ENCODE data around the gene RAB4A. TPM values are rescaled to one million over a fixed set of nuclear protein-coding genes. Genes with fewer than 3 reads are reported as not detected.
A peak's percentile ranks its signal among the peaks of the same experiment; 100 is the strongest.

RAB4A gene
- total RNA-seq, 1 donor from 2014 or later = 44.1 TPM

DNA sequence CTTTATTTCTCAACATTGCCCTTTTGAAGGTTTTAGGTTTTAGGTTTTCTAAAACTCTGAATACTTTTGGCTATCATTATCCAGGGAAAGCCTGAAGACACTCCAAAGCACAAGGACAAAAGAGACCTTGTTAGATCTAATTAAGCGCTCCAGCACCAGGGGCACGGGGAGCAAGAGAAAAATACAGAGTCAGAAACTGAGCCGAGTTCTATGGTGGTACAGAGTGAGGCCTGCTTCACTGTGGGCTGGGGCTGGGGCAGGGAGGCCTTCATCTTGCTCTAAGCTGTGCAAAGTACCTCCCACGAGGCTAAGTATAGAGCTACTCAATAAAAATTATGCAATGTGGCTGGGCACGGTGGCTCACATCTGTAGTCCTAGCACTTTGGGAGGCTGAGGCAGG lies 19.7 kb upstream of the RAB4A start:
- H3K9ac ChIP-seq = no peak overlapping the region
- H3K79me2 ChIP-seq (ENCODE audit: low read depth) = no peaks in the 10 kb centered on the region
- no peaks in the 10 kb centered on the region for H3K9me3 ChIP-seq (ENCODE audit: low read depth)
- peak overlapping the region; percentile 10 for H3K4me2 ChIP-seq
- TF ChIP-seq EZH2phosphoT487 (IDR thresholded peaks at IDR 0.05) (peak; percentile 68), EZH2 (IDR thresholded peaks at IDR 0.05) (no peak)
- TF ChIP-seq, protein P1, sequence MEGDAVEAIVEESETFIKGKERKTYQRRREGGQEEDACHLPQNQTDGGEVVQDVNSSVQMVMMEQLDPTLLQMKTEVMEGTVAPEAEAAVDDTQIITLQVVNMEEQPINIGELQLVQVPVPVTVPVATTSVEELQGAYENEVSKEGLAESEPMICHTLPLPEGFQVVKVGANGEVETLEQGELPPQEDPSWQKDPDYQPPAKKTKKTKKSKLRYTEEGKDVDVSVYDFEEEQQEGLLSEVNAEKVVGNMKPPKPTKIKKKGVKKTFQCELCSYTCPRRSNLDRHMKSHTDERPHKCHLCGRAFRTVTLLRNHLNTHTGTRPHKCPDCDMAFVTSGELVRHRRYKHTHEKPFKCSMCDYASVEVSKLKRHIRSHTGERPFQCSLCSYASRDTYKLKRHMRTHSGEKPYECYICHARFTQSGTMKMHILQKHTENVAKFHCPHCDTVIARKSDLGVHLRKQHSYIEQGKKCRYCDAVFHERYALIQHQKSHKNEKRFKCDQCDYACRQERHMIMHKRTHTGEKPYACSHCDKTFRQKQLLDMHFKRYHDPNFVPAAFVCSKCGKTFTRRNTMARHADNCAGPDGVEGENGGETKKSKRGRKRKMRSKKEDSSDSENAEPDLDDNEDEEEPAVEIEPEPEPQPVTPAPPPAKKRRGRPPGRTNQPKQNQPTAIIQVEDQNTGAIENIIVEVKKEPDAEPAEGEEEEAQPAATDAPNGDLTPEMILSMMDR (IDR thresholded peaks at IDR 0.05) = no peak
- H2AFZ ChIP-seq (replicated peaks) = no peak overlapping the region
- peaks cover 43% of the 10 kb centered on the region for H3F3A ChIP-seq (ENCODE audit: low read depth)
- no peaks in the 10 kb centered on the region for H3K27me3 ChIP-seq
- Mint-ChIP-seq H3K27ac (no peak overlapping the region), H3K9me3 (no peaks in the 10 kb centered on the region), H3K36me3 (no peaks in the 10 kb centered on the region), H3K4me1 (peaks cover 49% of the 10 kb centered on the region), H3K4me3 (no peak overlapping the region), H3K27me3 (ENCODE audit: insufficient read depth, low read depth) (peaks cover 5% of the 10 kb centered on the region)
- no peak overlapping the region for H3K27ac ChIP-seq
- peak; percentile 76 for DNase-seq (ENCODE audit: low spot score)
- H3K4me1 ChIP-seq = peaks cover 46% of the 10 kb centered on the region
- H4K20me1 ChIP-seq (ENCODE audit: low read depth) = no peaks in the 10 kb centered on the region
- H3K4me3 ChIP-seq = no peak overlapping the region
- H3K36me3 ChIP-seq = no peaks in the 10 kb centered on the region

DNA sequence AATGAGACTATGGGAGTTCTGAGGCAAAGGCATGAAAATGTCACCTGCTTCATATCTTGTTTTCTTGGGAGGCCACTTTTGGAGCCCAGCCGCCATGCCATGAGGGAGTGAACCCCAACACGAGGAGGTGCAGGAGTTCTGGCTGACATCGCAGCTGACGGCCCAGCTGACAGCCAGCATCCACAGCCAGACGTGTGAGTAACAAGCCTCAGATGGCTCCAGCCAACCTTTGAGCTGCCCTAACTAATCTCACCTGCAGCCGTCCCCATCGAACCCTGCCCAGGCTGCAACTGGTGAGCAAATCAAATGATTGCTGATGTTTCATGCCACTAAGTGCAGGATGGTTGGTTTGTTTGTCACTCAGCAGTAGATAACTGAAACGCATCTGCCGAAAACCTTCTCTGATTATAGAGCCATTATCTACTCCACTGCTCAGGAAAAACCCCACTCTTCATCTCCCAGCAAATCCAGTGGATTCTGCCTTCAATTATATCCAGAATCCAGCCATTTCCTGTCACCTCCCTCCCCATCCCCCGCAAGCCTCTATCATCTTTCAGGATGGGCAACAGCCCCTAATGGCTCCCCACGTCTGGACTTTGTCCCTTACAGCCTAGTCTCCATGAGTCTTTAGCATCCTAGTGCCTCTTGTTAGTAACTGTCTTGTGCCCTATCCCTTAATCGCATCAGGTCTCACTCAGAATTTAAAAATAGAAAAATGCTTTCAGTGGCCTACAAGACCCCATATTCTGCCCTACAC lies 18.5 kb upstream of the RAB4A start:
- H2AFZ ChIP-seq (replicated peaks) = no peak overlapping the region
- TF ChIP-seq EZH2phosphoT487 (IDR thresholded peaks at IDR 0.05) (no peak), EZH2 (IDR thresholded peaks at IDR 0.05) (no peak)
- TF ChIP-seq, protein P1 (IDR thresholded peaks at IDR 0.05) = no peak
- peaks cover 49% of the 10 kb centered on the region for H3K4me1 Mint-ChIP-seq
- H3K36me3 ChIP-seq = no peaks in the 10 kb centered on the region
- peak overlapping the region; percentile 29 for H3K4me3 Mint-ChIP-seq
- no peaks in the 10 kb centered on the region for H3K27me3 ChIP-seq
- no peak overlapping the region for H3K4me3 ChIP-seq
- peaks cover 43% of the 10 kb centered on the region for H3F3A ChIP-seq (ENCODE audit: low read depth)
- H3K79me2 ChIP-seq (ENCODE audit: low read depth) = no peaks in the 10 kb centered on the region
- H3K9me3 ChIP-seq (ENCODE audit: low read depth) = no peaks in the 10 kb centered on the region
- H3K27ac Mint-ChIP-seq = peak overlapping the region; percentile 18
- H3K4me1 ChIP-seq = peaks cover 46% of the 10 kb centered on the region
- H3K27me3 Mint-ChIP-seq (ENCODE audit: insufficient read depth, low read depth) = peaks cover 5% of the 10 kb centered on the region
- H3K36me3 Mint-ChIP-seq = no peaks in the 10 kb centered on the region
- H3K9ac ChIP-seq = no peak overlapping the region
- H3K27ac ChIP-seq = no peak overlapping the region
- H3K9me3 Mint-ChIP-seq = no peaks in the 10 kb centered on the region
- DNase-seq (ENCODE audit: low spot score) = no peak
- H4K20me1 ChIP-seq (ENCODE audit: low read depth) = no peaks in the 10 kb centered on the region
- peak overlapping the region; percentile 50 for H3K4me2 ChIP-seq

DNA sequence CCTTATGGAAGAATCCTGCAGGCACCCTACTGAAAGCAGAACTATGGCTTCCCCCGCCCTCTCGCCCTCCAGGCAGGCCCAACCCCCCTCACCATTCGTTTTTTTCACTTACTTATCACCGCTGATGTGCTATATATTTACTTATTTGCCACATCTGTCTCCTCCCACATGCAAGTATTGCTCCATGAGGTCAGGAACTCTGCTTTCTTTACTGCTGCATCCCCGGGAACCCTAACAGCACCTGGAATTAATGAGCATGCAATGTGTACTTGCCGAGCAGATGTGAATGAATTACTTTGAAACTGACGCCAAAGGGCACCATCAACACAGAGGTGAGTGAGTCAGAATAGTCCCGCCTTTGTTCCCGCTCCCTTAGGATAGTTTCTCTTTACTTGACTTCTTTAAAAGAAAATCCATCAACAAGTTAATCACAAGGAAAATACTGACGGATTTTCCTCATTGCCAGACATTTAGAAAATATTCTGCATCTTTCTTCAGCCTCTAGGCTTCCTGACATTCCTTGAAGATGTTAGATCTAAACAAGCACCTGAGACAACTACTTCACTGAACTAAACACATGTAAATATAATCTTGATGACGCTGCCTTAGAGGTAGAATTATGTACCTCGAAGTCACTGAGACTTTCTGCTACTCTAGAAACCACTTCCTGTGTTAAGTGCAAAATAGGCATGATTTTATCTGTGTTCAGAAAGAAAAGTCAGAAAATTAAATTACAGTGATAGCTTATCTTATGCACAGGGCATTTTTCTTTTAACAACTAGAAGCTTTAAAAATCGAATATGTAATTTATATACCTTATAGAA lies 17.5 kb upstream of the RAB4A start:
- Histone ChIP-seq H4K20me1 (ENCODE audit: low read depth) (no peaks in the 10 kb centered on the region), H3K4me1 (peaks cover 42% of the 10 kb centered on the region), H3K27me3 (no peaks in the 10 kb centered on the region), H3K36me3 (no peaks in the 10 kb centered on the region), H3K79me2 (ENCODE audit: low read depth) (no peaks in the 10 kb centered on the region), H3K4me3 (no peak overlapping the region), H3F3A (ENCODE audit: low read depth) (peaks cover 41% of the 10 kb centered on the region), H3K27ac (no peak overlapping the region), H2AFZ (replicated peaks) (no peak overlapping the region), H3K9me3 (ENCODE audit: low read depth) (no peaks in the 10 kb centered on the region), H3K4me2 (peak overlapping the region; percentile 50), H3K9ac (no peak overlapping the region)
- Mint-ChIP-seq H3K27ac (peak overlapping the region; percentile 18), H3K36me3 (no peaks in the 10 kb centered on the region), H3K4me1 (peaks cover 48% of the 10 kb centered on the region), H3K4me3 (peak overlapping the region; percentile 27), H3K27me3 (ENCODE audit: insufficient read depth, low read depth) (peaks cover 8% of the 10 kb centered on the region), H3K9me3 (no peaks in the 10 kb centered on the region)
- no peak for TF ChIP-seq EZH2 (IDR thresholded peaks at IDR 0.05)
- TF ChIP-seq EZH2phosphoT487 (IDR thresholded peaks at IDR 0.05) = no peak
- TF ChIP-seq, protein P1 (IDR thresholded peaks at IDR 0.05) = no peak
- DNase-seq (ENCODE audit: low spot score) = peak; percentile 29
